ENCODE data around the gene TDRD15.

- TF ChIP-seq CTCF (IDR thresholded peaks at IDR 0.05) (no peak), POLR2A (IDR thresholded peaks at IDR 0.05) (no peak)
Measured at GRCh38 chr2:21146638-21147037, 22.9 kb downstream of the TDRD15 start.

All from testis (tissue), 2 donors.